ENCODE data around the gene TIGAR.

The TIGAR gene

DNA sequence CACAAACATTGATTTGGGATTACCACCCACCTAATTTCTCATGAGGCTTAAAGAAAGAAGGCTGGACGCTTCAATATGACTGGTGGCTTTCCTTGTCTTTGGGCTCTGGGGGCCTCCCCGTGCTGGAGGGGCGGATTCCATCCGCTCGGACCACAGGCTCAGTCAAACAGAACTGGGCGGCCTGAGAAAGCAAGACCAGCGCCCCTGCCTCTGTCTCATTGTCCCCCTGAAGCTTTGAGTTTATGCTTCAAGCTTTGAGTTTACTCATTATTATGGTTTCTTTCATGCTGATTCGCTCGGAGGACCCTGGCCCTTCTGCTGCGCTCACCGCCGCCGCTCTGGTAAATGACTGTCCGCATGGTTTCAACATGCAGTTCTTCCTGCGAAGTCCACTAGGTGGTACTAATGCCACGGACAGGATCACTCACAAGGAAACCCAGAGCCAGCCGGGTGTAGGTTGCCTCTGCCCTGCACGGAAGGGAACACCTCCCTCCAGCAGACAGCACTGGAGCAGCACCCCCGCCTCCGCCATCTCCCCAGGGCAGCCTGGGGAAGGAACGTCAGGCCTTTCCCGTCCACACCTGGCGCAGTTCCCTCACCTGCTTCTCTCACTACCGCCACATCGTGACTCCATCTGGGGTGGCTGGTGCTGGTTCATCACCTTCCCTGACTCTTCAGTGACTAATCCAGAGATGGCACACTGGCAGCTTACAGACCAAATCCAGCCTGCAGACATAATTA is 13.2 kb upstream of the TIGAR start:
- peak; percentile 74 for DNase-seq

DNA sequence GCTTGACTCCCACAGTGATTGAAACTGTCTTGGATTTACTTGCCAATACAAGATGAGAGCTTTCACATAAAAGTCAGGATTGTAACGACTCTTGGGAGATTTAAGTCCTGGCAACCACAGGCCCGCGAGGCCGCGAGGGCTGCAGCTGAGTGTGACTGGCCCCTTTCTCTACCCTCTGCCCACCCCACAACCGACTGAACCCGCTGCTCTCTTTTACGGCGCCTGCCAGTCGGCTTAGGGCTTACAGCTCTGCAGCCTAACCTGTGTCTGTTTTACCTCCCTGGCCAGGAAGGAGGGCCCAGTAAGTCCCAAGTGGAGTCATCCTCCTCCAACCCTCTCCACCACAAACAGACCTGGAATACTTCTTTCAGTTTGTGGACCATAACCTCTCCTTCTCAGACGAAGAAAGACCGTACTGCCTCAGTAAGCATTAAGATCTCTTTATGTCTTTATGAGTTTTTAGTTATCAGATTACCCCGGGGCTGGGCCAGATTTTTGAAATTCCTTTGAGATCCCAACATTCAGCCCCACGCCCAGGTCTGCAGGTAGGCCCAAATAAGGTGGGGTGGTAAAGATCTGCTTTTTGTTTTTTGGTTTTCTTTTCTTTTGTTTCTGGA is 12.6 kb upstream of the TIGAR start:
- no peak for DNase-seq

DNA sequence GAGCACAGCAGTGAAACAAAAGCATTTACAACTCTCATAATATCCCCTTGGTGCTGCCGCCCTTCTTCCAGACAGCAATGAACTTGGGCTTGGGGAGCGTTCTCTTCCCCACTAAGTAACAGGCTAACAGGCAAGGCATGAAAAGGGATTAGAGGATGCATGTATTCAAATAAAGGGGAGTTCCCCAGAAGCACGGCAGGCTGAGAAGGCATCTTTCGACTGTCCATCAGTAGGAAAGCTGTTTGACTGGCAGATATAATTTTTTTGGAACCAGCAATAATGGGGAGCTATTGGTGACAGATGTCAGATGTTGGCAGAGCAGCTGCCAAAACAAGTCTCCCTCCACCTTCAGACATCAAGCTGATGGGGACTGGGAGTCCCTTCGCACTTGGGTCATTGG is 9.2 kb upstream of the TIGAR start:
- no peak for DNase-seq

DNA sequence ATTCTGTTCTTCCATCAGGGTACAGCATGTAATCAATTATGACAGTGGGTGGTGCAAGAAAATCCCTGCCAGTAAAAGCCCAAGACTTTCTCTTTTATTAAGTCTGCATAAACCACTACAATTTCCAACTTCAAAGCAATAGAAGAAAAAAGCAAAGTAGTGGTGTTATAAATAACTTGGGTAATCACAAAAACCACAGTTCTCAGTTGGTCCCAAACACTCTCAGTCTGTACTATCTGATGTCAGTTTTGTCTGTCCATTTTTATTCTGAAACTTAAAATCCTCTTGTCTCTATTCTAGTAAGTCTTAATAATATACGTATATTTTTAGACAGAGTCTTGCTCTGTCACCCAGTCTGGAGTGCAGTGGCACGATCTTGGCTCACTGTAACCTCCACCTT is 8.8 kb upstream of the TIGAR start:
- no peak for DNase-seq

DNA sequence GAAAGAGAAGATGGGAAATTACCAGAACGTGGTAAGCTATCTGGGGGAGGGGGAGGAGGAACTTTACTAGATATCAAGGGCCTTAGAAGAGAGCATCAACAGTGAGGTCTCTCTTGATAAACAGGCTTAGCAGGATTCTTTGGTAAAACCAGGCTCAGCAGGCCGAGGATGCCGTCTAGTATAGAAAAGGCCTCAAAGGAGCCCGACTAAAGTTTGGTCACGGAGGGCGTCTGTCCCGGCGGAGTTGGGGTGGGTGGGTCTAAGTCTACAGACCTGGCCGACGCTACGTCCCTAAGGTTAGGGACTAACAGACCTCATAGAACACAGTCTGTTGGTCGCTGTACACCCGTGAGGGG is 538 bp upstream of the TIGAR start:
- DNase-seq = no peak

DNA sequence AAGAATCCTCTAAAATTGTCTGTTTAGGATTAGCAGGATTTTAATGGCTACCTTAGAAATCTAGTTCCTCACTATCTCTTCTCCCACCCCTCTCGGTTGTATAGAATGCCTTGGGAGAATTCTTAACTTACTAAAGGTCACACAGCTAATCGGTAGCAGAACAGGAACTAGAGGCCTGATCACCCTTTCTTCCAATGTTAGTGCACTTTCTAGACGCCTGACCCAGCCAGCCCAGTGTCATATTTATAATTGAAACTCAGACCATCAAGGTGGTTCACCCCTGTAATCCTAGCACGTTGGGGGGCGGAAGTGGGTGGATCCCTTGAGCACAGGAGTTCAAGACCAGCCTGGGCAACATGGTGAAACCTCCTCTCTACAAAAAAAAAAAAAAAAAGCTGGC is 1.7 kb downstream of the TIGAR start:
- DNase-seq = no peak

DNA sequence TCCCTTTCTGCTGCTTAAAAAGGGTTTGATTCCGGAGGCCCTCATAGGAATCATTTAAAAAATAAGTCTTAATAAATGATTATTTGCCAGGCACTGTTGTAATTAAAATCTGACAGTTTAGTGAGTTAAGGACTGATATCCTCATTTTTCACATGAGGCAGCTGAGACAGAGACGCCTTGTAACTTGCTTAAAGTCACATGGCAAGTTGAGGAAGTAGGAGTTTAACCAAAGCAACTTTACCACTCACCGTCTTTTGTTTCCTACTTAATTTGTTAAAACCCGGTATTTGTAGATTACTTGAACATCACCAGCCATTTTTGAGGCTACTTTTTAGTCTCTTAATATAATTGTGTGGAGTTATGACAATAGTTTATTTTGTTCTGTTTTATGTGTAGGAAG is 2.4 kb downstream of the TIGAR start:
- no peak for DNase-seq

DNA sequence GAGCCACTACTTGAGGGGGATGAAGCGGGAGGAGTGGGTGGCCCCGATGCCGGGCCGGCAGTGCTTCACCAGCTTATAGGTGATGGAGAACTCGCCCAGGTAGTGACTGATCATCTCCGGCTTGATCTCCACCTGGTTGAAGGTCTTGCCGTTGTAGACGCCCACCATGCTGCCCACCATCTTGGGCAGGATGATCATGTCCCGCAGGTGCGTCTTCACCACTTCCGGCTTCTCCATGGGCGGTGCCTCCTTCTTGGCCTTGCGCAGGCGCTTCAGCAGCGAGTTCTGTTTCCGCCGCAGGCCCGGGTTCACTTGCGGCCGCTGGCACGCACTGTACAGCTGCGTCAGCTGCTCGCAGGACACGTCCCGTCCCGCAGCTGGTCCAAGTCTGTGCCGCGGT is 3.4 kb downstream of the TIGAR start:
- DNase-seq = no peak

DNA sequence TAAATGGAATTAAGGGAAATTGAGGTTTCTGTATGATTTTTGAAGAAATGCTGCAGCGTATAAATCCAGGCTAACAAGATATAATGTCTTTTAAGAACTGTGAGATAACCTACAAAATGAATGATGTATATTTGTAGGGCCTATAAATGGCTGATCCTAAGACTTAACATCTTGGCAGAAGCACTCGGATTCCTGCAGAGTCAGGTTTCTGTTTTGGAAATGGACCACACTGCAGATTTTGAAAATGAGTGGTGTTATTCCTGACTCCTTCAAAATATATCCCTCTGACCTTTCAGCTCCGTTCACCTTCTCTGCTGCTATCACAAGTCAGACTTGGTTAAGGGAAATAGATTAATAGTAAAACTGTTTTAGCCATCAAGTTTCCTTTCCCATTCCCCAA is 5.0 kb downstream of the TIGAR start:
- DNase-seq = no peak

DNA sequence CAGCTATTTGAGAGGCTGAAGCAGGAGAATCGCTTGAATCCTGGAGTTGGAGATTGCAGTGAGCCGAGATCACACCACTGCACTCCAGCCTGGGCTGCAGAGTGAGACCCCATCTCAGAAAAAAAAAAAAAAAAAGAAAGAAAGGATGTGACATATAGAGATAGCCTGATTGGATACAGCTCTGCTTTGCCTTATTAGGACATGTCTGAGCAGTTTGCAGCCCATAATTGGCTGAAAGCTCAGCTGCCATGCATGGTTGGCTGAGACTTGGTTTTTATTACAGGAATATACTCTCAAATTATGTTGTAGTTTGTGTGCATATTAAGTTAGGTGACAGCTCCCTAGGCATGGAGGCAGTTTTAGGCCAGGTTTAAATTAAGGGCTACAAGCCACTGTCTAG is 6.3 kb downstream of the TIGAR start:
- no peak for DNase-seq

DNA sequence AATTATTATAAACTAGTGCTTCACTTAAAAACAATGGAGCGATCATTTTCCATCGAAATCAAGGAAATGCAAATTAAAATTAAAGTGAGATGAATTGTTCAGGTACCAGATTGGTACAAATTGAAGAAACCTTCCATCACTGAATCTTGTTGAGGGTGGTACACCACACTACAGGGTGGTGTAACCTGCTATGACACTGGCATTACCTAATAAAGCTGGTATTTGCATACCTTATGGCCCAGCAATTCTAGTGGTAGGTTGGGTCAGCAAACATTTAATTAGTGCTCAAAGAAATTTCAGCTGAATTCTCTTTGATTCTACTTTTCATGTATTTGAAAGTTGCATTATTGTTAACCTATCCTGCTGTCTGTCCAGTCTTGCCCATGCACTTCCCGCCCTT is 9.2 kb downstream of the TIGAR start:
- no peak for DNase-seq

DNA sequence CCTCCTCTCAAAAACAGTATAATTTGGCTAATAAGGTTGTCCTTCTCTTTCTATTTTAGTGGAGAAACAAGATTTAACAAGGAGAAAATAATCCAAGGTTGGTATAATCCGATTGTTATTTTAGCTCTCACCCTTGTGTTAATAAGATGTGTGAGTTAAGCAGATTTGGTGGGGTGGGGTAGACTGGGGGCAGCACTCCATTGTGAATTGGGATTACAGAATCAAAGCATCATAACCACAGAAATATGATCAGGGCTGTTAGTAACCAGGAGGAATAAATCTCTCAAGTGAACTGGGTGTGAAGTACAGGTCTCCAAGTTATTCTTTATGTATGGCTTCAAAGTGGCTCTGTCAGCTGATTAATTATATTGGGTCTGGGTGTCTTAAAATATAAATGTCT is 10.2 kb downstream of the TIGAR start:
- DNase-seq = no peak

DNA sequence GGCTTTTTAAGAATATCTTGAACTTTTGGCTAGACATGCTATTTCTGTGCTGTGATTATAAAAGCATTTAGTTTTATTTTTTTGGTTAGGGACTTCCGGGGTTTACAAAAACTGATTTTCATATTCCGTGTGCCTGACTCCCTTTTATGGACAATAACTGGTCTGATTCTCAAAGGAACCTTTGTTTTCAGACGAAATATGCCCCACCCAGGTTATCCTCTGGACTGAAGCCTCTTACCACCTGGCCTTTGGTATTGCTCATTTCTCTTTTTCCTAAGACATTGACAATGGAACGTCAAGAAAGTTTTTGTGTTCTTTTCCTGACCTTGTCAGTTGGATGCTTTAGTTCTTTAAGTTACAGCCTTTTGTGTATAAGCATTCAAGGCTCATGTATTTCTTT is 10.8 kb downstream of the TIGAR start:
- DNase-seq = no peak

DNA sequence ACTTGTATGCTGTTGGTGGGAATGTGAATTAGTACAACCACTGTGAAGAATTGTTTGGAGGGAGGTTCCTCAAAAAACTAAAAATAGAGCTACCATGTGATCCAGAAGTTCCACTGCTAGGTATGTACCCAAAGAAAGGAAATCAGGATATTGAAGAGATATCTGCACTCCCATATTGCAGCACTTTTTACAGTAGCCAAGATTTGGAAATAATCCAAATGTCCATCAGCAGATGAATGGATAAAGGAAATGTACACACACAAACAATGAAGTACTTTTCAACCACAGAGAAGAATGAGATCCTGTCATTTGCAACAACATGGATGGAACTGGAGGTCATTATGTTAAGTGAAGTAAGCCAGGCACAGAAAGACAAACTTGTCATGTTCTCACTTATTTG is 25.9 kb downstream of the TIGAR start:
- no peak for DNase-seq

DNA sequence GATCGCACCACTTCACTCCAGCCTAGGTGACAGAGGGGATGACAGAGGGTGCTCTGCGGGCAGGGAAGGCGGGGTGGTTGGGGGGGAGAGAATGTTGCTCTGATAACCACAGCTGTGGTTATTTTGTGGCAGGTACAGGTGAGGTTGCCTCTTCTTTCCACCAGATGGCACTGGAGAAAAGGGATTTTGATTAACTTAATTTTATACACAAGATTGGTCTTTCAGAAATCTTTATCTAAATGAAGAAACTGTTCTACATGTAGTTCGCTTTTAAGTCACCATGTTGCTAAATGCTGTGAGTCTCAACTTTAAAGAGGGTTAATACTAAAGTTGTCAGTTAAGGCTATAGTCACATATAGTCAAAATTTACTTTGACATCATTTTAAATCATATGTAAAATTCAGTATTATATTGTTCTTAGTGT is 32.8 kb downstream of the TIGAR start:
- no peak for DNase-seq

DNA sequence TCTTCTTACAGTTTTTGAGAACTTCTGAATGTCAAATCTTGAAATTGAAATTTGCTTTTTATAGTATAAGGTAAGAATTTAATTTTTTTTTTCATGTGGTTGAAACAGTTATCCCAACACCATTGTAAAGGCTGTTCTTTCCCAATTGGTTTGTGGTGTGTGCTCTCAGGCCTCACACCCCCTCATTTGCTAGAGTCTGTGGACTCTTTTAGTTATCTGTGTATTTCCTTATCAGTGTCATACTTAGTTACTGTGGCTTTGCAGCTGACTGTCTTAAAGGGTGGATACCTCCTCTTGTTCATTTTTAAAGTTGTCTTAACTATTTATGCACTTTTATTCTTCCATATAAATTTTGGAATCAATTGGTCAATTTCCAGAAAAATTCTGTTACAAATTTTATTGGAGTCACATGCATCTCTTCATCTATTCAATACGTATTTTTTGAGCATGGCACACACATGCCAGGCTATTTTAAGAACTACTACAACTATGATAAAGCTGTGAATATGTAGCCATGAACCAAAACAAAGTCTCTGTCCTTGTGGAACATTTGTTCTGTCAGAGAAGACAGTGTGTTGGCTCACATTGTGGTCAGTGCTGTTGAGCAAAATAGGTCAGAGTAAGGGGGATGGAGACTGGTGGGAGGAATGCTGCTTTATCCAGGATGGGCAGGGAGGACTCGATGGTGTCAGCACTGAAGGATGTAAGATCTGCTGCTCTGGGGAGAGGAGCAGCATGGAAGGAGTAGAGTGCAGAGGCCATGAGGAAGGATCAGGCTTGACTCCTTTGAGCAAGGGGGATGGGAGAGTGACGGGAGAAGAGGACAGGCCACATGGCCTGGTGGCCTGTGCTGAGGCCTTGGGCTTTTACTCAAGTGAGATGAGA is 34.4 kb downstream of the TIGAR start:
- DNase-seq = no peak

DNA sequence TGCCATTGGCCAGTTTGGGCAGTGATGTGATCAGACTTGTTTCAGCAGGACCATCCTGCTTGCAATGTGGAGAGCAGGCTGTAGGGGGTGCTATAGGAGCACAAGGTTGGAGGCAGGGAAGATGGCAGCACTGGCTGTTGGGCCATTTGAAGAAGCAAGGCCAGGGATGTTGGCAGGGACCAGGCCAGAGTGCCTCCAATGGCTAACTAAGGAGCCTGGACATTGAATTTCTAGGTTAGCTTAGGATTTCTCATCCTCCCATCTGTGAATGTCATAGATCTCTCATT is 35.0 kb downstream of the TIGAR start:
- DNase-seq = no peak

DNA sequence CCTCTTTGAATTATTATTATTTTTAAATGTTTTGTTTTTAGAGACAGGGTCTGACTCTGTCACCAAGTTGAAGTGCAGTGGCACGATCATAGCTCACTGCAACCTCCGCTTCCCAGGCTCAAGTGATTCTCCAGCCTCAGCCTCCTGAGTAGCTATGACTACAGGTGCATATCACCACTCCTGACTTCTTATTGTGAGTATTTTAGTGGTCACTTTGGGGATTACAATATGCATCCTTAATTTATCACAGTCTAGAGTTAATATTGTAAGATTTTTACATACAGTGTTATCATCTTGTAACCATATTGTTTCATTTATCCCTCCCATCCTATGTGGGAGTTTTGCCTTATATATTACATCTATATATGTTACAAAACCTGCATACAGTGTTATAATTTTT is 45.1 kb downstream of the TIGAR start:
- DNase-seq = no peak

DNA sequence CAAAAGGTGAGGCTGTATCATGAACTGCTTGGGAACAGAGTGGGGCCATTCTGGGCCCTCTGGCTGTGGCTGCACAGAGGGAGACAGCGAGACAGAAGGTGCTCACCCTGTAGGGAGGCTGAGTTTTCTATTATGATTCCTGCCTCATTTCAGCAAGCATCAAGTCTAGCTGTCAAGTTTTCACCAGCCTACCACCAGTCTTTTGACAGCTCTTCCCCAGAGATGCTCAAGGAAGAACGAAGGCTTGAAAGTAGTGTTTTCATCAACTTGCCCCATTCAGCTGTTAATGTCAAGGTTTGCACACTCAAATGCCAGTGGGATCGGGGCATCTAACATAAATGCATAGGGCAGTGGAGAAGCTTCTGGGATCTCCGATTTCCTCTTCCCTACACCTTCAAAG is 48.5 kb downstream of the TIGAR start:
- DNase-seq = no peak

DNA sequence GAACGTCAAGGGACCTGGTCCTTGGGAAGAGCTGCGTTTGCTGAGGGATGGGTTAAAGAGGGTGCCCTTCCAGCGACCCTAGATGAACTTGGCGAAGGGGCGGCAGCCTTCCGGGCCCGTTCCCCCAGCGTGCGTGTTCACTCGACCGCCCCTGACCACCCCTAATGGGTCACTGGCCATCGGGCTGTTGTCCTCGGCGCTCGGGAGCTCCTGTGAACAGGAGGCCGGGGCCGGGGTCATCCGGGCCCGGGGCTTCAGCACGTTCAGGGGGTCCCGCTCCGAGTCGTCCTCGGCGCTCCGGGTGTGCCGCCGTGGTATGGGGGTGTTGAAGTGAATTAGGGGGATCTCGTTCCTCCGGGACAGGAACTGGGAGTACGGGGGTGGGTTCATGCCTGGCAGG is 49.3 kb downstream of the TIGAR start:
- no peak for DNase-seq

DNA sequence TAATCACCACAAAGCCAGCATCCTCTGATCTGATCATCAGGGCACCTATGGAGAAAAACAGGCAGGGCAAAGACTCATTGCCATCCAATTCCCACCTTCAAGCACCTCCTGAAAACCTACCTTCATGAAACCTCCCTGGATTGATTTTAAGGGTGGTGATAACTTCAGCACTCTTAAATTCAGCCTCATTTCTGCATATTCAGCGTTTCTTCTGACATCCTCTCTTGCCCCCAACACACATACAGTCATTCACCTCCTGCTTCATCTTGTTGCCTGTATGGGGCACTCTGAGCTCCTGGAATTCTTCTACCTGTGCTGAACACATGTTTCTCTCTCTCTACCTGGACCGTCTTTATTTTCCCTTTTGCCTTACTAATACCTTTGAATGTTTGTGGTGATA is 51.6 kb downstream of the TIGAR start:
- no peak for DNase-seq

DNA sequence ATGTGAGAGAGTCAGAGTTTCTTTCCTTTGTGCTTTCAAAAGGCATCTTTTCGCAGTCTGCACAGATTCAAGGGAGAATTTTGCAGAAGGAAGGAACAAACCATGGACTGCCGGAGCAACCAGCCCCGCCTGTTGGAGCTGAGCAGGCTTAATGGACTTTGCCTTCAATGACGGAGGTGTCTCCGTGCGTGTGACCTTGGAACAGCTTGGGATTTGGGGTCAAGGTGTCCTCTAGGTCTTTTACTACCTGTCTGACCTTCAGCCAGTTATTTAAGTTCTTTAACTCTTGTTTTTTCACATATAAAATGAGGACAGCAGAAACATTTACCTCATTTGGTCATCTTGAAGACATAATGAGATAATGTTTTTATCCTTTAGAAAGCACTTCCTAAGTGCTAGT is 54.4 kb downstream of the TIGAR start:
- no peak for DNase-seq

DNA sequence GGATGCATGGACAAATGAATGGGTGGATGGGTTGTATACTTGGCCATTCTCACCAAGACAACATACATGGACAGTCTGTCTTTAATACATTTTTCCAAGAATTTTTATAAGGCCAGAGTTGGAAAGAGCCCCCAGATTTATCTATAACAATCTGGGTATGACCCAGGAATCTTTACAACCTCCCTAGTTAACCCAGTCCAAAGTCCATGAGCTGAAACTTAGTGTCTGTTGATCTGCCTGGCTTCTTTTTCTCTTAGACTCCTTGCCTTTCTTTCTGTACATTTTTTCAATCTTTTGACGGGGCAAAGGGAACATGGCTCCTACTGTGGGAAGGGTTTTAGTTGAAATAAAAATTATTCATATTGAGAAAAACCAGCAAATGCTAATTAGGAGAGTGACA is 57.8 kb downstream of the TIGAR start:
- no peak for DNase-seq

DNA sequence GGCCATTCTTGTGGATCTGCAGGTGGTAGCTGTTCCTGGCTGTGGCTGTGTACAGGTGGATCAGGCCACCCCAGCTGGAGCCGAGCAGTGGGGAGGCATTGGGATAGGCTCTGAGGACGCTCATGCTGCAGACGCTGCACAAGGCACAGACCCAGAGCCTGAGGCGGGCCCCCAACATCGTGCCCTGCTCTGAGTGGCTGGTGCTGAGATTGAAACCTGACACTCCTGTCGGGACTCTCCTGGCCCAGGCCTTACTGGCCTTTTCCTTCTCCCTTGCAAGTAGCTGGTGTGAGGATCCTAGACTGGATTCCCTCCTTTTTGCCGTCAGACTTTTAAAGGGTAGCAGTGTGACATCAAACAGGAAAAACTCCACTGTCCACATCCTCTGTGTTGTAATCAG is 58.4 kb downstream of the TIGAR start, which contains the start of gene FGF23:
TSS of gene FGF23 (minus strand) at position 308 of the 400 bp plus-strand sequence. CDS start at position 178, 130 bp downstream.
- peak; percentile 68 for DNase-seq
